Right forelimb (tissue), 1 donor: Measurements from ENCODE around the gene SPOCK1.

ENCODE experiments used
- DNase-seq: peaks from one replicate; pipeline ENCODE4 v3.0.0-alpha.2; 2018

Gene SPOCK1

GRCh38 chr5:137320056-137321045, 178.8 kb downstream of the SPOCK1 start:
- no peak for DNase-seq

GRCh38 chr5:137318027-137318426, 181.1 kb downstream of the SPOCK1 start:
- no peak for DNase-seq

DNA sequence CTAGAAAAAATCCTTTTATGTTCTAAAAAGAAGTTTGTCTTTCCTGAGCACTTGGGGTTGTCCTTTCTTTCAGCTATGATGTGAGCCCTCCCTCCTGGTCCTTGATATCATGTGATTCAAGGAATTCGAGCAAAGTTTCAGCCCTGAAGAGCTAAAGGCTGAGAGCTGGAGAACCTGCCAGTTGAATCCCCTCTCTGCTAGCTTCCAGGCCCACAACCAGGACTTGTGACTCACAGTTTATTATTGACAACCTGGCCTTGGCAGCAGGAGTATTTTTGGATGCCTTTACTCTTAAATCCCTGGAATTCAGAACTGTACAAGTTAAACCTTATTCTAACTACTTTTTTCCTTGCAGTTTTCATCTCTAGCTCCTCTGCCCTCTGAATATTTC, 182.8 kb downstream of the SPOCK1 start:
- DNase-seq, result no peak

- DNase-seq, result no peak
Measured at GRCh38 chr5:137315534-137316345, 183.4 kb downstream of the SPOCK1 start.

- no peak for DNase-seq
Measured at GRCh38 chr5:137315109-137315508, 184.0 kb downstream of the SPOCK1 start.

DNA sequence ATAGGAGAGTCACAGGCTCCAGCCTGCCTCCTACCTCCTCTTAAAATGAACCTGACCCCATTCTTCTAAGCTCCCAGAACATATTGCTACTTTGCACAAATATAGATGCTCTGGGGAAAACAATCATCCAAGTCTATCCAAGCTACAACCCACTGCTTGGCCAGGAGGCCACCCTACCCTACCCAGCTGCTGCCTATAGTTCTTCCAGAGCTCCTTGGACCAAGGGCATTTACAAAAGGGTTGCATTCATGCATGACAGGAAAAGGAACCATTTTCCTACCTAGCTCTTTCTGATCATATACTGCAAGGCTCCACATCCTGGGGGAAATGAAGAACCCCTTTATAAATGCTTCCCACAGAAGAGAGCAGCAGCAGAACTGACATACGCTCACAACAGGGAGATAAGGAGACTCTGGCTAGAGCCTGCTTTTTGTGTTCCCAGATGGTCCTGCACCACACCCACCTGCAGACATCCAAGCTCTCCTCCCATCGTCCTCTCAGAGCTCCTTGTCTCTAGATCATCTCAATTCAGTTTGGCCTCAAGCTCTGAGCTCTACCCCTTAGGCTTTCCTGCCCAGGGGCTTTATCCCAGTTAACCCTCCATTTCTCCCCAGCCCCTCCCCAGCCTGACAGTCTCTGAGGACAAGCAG, 185.5 kb downstream of the SPOCK1 start:
- no peak for DNase-seq

DNA sequence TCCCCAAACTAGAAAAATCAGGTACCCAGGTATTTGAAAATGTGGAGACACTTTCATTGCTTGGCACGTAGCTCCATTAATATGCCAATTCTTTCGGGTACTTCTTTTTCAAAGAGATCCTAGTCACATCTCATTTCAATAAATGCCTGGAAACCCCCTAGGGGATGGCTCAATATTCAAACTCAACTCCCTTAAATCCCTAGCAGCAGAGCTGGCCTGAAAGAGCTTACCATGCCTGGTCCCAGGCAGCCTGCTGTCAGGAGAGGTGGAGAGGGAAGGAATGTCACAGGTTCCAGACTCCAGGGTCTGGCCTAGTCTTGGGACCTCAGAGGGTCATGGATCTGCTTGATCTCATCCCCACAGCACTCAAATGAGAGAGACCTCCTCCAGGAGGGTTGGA, 187.1 kb downstream of the SPOCK1 start:
- no peak for DNase-seq

GRCh38 chr5:137310051-137310730, 188.9 kb downstream of the SPOCK1 start:
- no peak for DNase-seq

GRCh38 chr5:137309290-137309689, 189.8 kb downstream of the SPOCK1 start:
- DNase-seq, result no peak

DNA sequence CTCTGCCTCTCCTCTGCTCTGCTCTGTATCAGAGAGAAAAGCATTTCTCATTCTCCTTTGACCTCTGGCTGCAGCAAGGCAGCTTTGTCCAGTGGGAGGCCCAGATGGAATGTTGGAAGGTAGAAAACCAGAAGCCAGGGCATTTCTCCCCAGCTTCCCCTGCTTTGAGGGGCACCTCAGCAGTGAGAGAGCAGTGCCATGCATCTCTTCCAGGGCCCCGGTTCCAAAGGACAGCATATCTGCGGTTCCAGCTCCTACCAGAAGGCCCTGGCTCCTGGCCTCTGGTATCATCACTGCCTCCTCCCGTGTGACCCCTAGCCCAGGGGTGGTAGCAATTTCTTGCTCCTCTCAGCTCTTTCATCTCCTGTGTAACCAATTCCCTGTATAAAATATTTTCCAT, 190.8 kb downstream of the SPOCK1 start:
- no peak for DNase-seq

DNA sequence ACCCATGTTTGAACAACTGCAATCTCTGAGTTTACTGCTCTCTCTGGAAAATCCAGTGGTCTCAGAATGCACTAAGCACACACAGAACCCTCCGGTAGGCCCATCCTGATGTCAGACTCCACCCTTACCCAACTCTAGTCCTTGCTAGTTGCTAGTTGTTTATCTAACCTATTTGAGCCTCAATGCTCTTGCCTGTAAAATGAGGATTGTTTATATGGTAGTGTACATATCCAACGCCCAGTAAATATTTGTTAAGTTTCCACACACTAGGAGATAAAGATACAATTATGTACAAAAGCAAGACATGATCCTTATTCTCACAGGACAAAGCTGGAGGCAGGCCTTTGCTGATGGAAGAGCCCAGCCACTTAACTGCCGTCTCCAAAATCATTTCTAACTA, 192.2 kb downstream of the SPOCK1 start:
- DNase-seq, result no peak

DNA sequence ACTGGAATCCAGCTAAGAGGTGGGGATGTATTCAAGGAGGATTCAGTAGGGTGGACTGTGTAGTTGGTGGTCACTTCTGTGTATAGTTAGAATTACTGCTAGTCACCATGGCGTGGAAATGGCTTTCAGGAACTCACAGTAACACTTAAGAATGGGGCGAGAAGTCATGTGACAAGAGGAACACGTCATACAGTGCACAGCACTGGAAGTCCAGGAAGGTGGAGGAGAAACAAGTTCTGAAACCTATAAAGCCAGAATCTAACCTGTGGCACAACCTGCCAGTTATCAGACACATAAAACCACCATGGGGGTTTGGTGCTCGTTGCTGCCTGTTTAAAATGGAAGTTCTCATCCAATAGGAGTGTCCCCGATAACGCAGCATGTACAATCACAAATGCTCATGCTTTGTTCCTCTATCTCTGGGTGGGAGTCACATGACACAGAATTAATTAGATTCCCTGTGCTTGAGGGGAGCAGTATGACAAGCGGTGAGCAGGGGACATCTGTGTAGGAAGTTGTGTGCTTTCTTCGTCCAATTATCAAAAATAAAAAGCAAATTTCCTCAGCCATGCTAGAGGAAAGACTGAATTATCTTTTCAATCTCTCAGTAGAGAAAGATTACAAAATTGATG, 193.0 kb downstream of the SPOCK1 start:
- DNase-seq, result no peak

- DNase-seq, result no peak
Measured at GRCh38 chr5:137304226-137304874, 194.8 kb downstream of the SPOCK1 start.

GRCh38 chr5:137303509-137303908, 195.6 kb downstream of the SPOCK1 start:
- no peak for DNase-seq

GRCh38 chr5:137300411-137301240, 198.5 kb downstream of the SPOCK1 start:
- no peak for DNase-seq

DNA sequence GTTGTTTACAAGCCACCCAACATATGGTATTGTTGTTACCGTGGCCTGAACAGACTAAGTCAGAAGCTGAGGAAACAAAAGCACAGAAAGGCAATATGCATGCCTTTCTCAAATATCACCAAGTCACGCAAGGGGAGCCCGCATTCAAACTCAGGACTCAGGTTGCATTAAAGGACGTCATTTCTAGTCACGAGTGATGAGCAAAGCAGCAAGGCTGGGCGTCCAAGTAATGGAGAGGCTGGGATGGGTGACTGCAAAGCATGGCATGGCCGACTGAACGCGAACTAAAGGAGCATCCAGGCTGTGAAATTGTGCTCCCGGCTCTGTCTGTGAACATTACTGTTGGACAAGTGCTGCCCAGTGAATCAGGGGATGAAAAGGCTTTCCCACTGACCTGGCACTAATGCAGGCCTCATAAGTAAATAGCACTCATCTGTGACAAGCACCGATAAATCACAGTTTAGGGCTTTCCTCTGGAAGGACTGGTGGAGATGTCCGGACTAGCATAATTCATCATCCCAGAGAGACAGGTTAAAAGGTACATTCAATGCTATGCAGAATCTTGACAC, 202.8 kb downstream of the SPOCK1 start:
- DNase-seq, result no peak

DNA sequence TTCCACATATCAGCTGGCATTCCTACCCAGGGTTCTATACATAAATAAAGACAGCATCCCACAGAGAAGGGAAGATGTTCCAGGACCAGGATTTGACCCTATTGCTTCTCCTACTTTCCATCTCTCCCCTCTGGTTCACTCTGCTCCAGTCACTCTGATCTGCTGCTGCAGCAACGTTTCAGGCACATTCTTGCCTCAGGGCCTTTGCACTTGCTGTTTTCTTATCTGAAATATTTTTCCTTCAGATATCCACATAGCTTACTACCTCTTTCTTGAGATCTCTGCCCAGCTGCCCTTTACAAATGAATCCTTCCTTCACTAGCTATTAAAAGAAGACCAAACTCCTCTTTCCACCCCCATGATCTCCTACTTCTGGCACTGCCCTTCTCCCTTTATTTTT, 204.5 kb downstream of the SPOCK1 start:
- DNase-seq, result no peak

DNA sequence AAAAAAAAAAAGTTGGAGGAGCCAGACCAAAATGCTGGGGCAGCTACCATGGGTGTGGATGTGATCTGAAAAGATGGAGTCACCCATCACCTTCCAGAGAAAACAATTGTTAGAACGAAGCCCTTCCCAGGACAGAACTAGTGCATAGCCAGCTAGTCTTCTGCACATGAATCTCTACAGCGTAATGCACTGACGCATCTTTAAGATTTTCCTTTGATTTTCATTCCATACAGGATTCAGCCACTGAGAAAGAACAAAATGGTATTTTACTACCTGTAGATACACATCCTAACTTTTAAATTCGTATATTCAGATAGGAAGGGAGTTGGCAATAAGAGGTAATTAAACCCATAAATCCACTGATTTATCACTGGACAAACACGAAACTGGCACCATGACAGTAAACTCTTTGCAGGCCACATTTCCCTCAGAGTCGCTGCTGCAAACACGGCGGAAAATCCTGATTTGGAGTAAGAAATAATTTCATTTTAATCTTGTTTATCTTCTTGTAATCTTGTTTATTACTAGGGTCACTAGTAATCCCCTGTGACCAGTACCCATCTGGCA, 206.6 kb downstream of the SPOCK1 start:
- no peak for DNase-seq

GRCh38 chr5:137291436-137291835, 207.7 kb downstream of the SPOCK1 start:
- DNase-seq, result no peak

GRCh38 chr5:137291031-137291430, 208.1 kb downstream of the SPOCK1 start:
- no peak for DNase-seq
